Measurements from ENCODE around the gene BCL11A.

DNA sequence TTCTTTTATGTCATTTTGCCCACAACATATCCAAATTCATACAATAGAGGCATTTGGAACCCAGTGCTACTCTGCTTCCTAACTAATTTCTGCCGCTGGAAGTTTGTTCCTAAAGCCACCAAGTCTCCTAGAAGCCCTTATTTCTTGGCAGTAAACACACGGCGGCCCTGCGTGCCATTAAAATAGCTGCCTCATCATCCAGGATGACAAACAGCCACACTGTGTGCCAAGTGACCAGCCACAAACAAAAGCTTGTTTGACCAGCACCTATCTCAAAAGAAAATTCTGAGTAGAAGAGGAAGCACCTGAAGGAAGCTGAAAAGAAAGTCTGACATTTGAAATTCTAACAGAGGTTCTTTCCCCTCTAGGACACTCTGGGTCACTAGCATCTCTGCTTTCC is 64.2 kb downstream of the BCL11A start:
- TF ChIP-seq, protein P1, sequence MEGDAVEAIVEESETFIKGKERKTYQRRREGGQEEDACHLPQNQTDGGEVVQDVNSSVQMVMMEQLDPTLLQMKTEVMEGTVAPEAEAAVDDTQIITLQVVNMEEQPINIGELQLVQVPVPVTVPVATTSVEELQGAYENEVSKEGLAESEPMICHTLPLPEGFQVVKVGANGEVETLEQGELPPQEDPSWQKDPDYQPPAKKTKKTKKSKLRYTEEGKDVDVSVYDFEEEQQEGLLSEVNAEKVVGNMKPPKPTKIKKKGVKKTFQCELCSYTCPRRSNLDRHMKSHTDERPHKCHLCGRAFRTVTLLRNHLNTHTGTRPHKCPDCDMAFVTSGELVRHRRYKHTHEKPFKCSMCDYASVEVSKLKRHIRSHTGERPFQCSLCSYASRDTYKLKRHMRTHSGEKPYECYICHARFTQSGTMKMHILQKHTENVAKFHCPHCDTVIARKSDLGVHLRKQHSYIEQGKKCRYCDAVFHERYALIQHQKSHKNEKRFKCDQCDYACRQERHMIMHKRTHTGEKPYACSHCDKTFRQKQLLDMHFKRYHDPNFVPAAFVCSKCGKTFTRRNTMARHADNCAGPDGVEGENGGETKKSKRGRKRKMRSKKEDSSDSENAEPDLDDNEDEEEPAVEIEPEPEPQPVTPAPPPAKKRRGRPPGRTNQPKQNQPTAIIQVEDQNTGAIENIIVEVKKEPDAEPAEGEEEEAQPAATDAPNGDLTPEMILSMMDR (IDR thresholded peaks at IDR 0.05), result no peak
- TF ChIP-seq POLR2A (IDR thresholded peaks at IDR 0.05; ENCODE audit: low read length) (no peak), REST (IDR thresholded peaks at IDR 0.05) (no peak), POLR2AphosphoS2 (conservative IDR thresholded peaks at IDR 0.05; ENCODE audit: low read length) (no peak)
